OCI-LY3 (cell line): Measurements from ENCODE around the gene ADGRG1.

ENCODE experiments used
- H2AFZ ChIP-seq: fragments of 200-600, 300-600 bp; shearing (Covaris generic); 2 replicates; pipeline ENCODE4 v1.6.0; 2014; ENCODE audit warnings: antibody characterized with exemption, low read depth, low read length
- H3K27ac ChIP-seq: fragments of 200-600, 300-600 bp; sonication (generic); 2 replicates; pipeline ENCODE4 v1.5.1; 2014; ENCODE audit warnings: mild to moderate bottlenecking, low read length, moderate library complexity, mixed read lengths
- H3K27me3 ChIP-seq: fragments of 200-600, 300-600 bp; sonication (generic); 2 replicates; pipeline ENCODE4 v1.6.1; 2014; ENCODE audit warnings: low read depth, low read length, mixed read lengths
- H3K36me3 ChIP-seq: fragments of 200-600, 300-600 bp; sonication (generic); replicated peaks from 2 replicates; pipeline ENCODE3; 2014; ENCODE audit warnings: low read depth, low read length, mixed read lengths
- H3K4me1 ChIP-seq: fragments of 300-600, 200-600 bp; sonication (generic); 2 replicates; pipeline ENCODE4 v1.6.1; 2014; ENCODE audit warnings: low read length, mixed read lengths
- H3K4me2 ChIP-seq: fragments of 200-600, 300-600 bp; sonication (generic); 2 replicates; pipeline ENCODE4 v1.6.1; 2014; ENCODE audit warnings: low read length, mixed read lengths
- H3K4me3 ChIP-seq: fragments of 300-600, 200-600 bp; sonication (generic); 2 replicates; pipeline ENCODE4 v1.5.1; 2014; ENCODE audit warnings: antibody characterized with exemption, mild to moderate bottlenecking, low read length, moderate library complexity
- H3K79me2 ChIP-seq: fragments of 300-600, 200-600 bp; shearing (Covaris generic); 2 replicates; pipeline ENCODE4 v1.6.1; 2014; ENCODE audit warnings: mild to moderate bottlenecking, low read length, mixed read lengths
- H3K9ac ChIP-seq: fragments of 300-600, 200-600 bp; shearing (Covaris generic); 2 replicates; pipeline ENCODE4 v1.6.0; 2014; ENCODE audit warnings: mild to moderate bottlenecking, low read length, moderate library complexity
- H3K9me3 ChIP-seq: fragments of 200-600, 300-600 bp; shearing (Covaris generic); 2 replicates; pipeline ENCODE4 v1.6.1; 2014; ENCODE audit warnings: low read length, mixed read lengths; ENCODE audit not compliant: insufficient read depth
- H4K20me1 ChIP-seq: fragments of 200-600, 300-600 bp; sonication (generic); 2 replicates; pipeline ENCODE4 v1.6.1; 2016; ENCODE audit warnings: low read length, mixed read lengths; ENCODE audit not compliant: insufficient read depth
- EZH2phosphoT487 ChIP-seq: fragments of 200-600 bp; shearing (Covaris generic); IDR thresholded peaks from 2 replicates; pipeline ENCODE4 v1.6.1; 2018; ENCODE audit warnings: antibody characterized with exemption, mixed run types, low read depth
- TF ChIP-seq, protein P1 (sequence below): fragments of 200-600, 300-600 bp; sonication (generic); IDR thresholded peaks from 2 replicates; pipeline ENCODE4 v1.5.1; 2014; ENCODE audit warnings: antibody characterized with exemption, low read length, low read depth

Gene ADGRG1

DNA sequence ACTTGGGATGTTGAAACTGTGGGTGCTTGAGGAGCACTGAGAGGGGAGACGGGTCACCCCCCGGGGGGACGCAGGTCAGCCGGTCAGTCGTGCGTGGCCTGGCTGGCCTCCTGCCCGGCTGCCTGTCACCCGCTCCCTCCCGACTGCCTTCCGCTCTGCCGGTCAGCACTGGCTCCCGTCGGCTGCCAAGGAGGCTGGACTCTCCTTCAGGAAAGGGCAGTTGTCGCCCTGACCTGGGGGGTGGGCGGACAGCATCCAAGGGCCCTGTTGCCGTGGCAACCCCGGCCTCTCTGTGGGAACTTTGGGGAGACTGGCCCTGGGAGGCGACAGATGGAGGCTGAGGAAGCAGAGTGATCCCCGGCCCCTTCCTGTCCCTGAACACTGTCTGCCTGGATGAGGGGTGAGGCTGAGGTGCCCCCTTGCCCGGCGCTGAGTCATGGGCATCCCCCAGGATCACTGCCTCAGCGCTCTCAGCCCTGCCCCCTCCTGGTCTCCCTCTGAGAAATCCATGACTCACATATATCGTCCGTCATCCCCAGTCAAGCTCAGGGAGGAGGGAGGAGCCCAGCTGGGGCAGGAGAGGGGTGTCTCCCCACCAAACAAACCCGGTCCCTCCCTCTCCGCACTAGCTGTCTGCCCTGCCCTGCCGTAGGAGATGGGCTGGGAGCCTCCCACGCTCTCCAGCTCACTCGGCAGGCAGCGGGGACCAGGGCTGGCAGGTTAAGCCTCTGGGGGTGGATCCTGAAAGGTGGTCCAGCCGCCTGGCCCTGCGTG, at the start of gene ADGRG1:
TSS of gene ADGRG1 (plus strand) at position 623 of the 774 bp plus-strand sequence. CDS start 21,658 bp downstream, outside the sequence.
- H3K36me3 ChIP-seq: no peaks in the 10 kb centered on the region
- peaks cover 87% of the 10 kb centered on the region for H3K27me3 ChIP-seq
- H3K4me2 ChIP-seq: no peak within 1 kb of the TSS
- TF ChIP-seq EZH2phosphoT487: no peak
- TF ChIP-seq, protein P1, sequence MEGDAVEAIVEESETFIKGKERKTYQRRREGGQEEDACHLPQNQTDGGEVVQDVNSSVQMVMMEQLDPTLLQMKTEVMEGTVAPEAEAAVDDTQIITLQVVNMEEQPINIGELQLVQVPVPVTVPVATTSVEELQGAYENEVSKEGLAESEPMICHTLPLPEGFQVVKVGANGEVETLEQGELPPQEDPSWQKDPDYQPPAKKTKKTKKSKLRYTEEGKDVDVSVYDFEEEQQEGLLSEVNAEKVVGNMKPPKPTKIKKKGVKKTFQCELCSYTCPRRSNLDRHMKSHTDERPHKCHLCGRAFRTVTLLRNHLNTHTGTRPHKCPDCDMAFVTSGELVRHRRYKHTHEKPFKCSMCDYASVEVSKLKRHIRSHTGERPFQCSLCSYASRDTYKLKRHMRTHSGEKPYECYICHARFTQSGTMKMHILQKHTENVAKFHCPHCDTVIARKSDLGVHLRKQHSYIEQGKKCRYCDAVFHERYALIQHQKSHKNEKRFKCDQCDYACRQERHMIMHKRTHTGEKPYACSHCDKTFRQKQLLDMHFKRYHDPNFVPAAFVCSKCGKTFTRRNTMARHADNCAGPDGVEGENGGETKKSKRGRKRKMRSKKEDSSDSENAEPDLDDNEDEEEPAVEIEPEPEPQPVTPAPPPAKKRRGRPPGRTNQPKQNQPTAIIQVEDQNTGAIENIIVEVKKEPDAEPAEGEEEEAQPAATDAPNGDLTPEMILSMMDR: no peak
- no peak within 1 kb of the TSS for H3K4me3 ChIP-seq
- no peaks in the 10 kb centered on the region for H3K79me2 ChIP-seq
- H3K9me3 ChIP-seq: no peaks in the 10 kb centered on the region
- no peak within 1 kb of the TSS for H2AFZ ChIP-seq
- H3K9ac ChIP-seq: no peak within 1 kb of the TSS
- H3K27ac ChIP-seq: no peak within 1 kb of the TSS
- H3K4me1 ChIP-seq: no peaks in the 10 kb centered on the region
- H4K20me1 ChIP-seq: no peaks in the 10 kb centered on the region; the same call in 1 of the 2 replicates

DNA sequence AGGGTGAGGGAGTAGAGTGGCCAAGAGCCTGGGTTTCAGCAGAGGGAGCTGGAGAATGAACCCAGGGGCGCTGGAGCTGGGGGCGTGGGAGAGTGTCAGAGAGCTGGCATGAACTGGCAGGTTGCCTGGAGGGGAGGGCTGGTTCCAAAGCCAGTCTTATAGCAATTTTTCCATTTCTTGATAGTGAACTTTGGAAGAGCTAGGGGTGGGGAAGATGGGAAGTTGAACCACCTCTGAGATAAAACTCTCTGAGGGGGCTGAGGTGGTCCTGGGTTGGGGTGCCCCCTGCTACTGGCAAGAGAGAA, 49.1 kb upstream of the ADGRG1 start:
- H3K4me3 ChIP-seq: no peak overlapping the region
- H2AFZ ChIP-seq: no peak overlapping the region
- no peaks in the 10 kb centered on the region for H3K79me2 ChIP-seq
- peaks cover 7% of the 10 kb centered on the region; the same call in 1 of the 2 replicates for H4K20me1 ChIP-seq
- H3K36me3 ChIP-seq: no peaks in the 10 kb centered on the region
- no peak overlapping the region for H3K4me2 ChIP-seq
- TF ChIP-seq, protein P1: no peak
- no peak for TF ChIP-seq EZH2phosphoT487
- H3K4me1 ChIP-seq: peaks cover 19% of the 10 kb centered on the region
- no peaks in the 10 kb centered on the region for H3K9me3 ChIP-seq
- H3K9ac ChIP-seq: no peak overlapping the region
- no peak overlapping the region for H3K27ac ChIP-seq
- peaks cover 69% of the 10 kb centered on the region for H3K27me3 ChIP-seq

DNA sequence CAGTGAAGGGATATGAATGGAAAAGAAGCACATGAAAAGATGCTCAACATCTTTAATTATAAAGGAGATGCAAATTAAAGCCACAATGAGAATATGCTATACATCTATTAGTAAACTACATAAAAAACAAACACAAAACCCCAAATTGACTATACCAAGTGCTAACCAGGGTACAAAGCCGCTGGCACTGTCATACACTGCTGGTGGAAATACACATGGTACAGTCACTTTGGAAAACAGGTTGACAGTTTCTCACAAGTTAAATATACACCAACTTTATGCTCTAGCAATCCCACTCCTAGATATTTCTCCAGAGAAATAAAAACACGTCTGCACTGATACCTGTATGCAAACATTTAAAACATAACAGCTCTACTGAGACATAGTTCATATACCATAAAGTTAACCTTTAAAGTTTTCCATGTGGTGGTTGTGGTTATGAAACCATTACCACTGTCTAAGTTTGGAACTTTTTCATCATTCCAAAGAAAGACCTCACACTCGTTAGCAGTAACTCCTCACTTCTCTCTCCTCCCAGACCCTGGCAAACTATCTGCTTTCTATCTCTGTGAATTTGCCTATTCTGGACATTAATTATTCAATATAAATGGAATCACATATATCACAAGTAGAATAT, 43.3 kb upstream of the ADGRG1 start:
- Histone ChIP-seq H3K9me3 (no peaks in the 10 kb centered on the region), H3K4me1 (no peaks in the 10 kb centered on the region), H4K20me1 (no peaks in the 10 kb centered on the region), H3K36me3 (no peaks in the 10 kb centered on the region), H3K27me3 (peaks cover 41% of the 10 kb centered on the region), H3K9ac (no peak overlapping the region), H3K4me3 (no peak overlapping the region), H3K79me2 (no peaks in the 10 kb centered on the region), H3K4me2 (no peak overlapping the region), H3K27ac (no peak overlapping the region), H2AFZ (no peak overlapping the region)
- TF ChIP-seq, protein P1: no peak
- no peak for TF ChIP-seq EZH2phosphoT487

DNA sequence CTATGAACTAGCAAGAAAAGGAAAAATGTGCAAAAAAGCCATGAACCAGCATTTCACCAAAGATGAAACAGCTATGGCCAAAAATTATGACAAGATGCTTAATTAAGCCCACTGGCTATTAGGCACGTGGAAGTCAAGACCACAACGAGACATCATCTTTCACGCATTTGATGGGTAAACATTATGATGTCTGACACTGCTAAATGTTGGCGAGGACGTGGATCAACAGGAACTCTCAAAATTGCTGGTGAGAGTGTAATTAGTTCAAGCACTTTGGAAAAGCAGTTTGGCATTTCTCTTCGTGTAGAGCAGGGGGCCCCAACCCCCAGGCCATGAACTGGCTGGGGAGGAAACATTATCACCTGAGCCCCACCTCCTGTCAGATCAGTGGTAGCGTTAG, 39.6 kb upstream of the ADGRG1 start:
- Histone ChIP-seq H3K9me3 (no peaks in the 10 kb centered on the region), H2AFZ (no peak overlapping the region), H3K4me3 (no peak overlapping the region), H3K9ac (no peak overlapping the region), H3K79me2 (no peaks in the 10 kb centered on the region), H4K20me1 (no peaks in the 10 kb centered on the region), H3K27me3 (peaks cover 51% of the 10 kb centered on the region), H3K36me3 (no peaks in the 10 kb centered on the region), H3K4me1 (no peaks in the 10 kb centered on the region), H3K27ac (no peak overlapping the region), H3K4me2 (no peak overlapping the region)
- no peak for TF ChIP-seq EZH2phosphoT487
- TF ChIP-seq, protein P1: no peak
